Stomach (tissue), 4 donors: ENCODE measurements around the gene TPST2.

Source experiments
- CTCF ChIP-seq, 7 experiments: fragments of 450-650 bp in 4 of 7; fragments of 200-600 bp in 3 of 7; sonication (generic) in 3 of 7; IDR thresholded peaks; one replicate each; pipeline ENCODE4 v1.5.1; 2016 to 2019; ENCODE audit warnings: antibody characterized with exemption in 7 of 7, control low read depth in 2 of 7, mild to moderate bottlenecking in 1 of 7
- EP300 ChIP-seq: sonication (generic); formaldehyde crosslinking; IDR thresholded peaks from one replicate; pipeline ENCODE4 v1.6.1; 2017; ENCODE audit warnings: antibody characterized with exemption
- POLR2A ChIP-seq, 4 donors: fragments of 450-650 bp; IDR thresholded peaks; one replicate each; pipeline ENCODE4 v1.6.1; 2016; ENCODE audit warnings: antibody characterized with exemption in 4 of 4, control low read depth in 2 of 4, mild to moderate bottlenecking in 1 of 4, moderate library complexity in 1 of 4
- POLR2AphosphoS5 ChIP-seq, 3 donors: sonication (generic); formaldehyde crosslinking; IDR thresholded peaks; one replicate each; pipeline ENCODE4 v1.6.1; 2016; ENCODE audit warnings: antibody characterized with exemption in 3 of 3

- TF ChIP-seq CTCF (IDR thresholded peaks at IDR 0.05) (no peak), POLR2A (IDR thresholded peaks at IDR 0.05) (no peak), EP300 (no peak), POLR2AphosphoS5 (IDR thresholded peaks at IDR 0.05) (no peak)
These were observed 18.9 kb downstream of the TPST2 start for GRCh38 chr22:26570864-26571525.
